T-helper 2 cell (primary cell): ENCODE results near the gene CCM2.
"Not testable (repeated sequence)": the region's sequence is repeated elsewhere in the genome, so short reads cannot be mapped to it uniquely, and the experiment has no call there.

Experiments
- DNase-seq, 5 experiments: peaks; one replicate each; pipeline versions ENCODE4 v3.0.0 to v3.0.0-alpha.2; 2012 to 2022

Gene CCM2

GRCh38 chr7:45103958-45104843, 104.2 kb downstream of the CCM2 start:
- no peak for DNase-seq

DNA sequence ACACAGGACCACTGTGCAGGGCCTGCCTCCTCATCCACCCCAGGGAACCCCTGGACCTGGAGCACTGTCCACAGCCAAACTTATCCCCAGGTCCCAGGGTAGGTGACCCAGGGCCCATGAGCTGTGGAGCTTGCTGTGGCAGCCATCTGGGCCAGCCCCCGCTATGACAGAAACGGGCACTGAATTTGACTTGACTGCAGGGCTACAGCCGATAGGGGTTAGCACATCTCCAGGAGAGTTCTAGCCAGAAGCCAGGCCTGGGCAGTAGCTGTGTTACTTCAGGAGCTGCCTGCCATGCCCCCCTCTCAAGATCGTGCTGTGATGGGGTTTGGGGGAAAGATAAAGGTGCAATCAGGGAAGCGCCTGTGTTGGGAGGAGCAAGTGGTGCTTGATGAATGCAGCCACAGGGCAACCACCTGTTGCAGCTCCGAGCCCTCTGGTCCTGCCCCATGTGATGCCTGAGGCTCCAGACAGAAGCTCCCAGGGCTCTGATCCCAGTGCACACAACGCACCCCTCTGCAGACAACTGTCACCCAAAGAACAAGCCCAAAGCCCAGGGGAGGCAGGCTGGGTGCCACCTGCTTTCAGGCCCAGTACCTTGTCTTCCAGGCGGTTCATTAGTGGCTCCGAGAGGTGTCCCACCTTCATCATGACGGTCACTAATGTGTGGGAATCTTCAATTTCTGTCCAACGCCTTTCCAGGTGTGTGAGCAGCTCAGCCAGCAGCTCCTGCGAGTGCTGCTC, 105.0 kb downstream of the CCM2 start:
- no peak for DNase-seq

DNA sequence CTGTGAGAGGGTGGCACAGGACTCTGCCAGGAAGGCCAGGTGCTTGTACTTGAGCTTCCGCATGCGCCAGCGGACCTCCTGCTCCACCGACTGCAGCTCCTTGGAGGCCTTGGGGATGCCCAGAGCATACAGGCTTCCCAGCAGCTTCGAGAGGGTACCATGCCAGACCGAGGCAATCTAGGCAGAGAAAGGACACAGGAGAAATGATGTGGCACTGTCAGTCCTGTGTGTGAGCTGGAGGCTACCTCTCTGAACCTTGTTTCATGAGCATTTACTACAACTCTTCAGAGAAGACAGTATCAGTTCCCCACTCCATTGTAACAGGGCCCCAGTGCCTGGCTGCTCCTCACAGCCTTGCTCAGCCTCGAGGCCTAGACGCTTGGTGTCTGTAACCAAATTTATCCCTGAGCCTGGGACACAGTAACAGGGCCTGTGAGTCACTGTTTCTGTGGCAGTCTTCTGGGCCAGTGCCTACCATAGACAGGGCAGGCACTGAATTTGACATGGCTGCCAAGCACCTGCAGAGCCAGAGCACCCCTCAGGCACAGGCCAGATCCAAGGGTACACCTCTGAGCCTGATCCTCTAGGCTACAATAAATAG, 105.7 kb downstream of the CCM2 start:
- no peak for DNase-seq

GRCh38 chr7:45106820-45107219, 106.8 kb downstream of the CCM2 start:
- no peak for DNase-seq

GRCh38 chr7:45107356-45107755, 107.4 kb downstream of the CCM2 start:
- DNase-seq = no peak

- no peak for DNase-seq
These were observed 108.9 kb downstream of the CCM2 start for GRCh38 chr7:45108863-45109262.

DNA sequence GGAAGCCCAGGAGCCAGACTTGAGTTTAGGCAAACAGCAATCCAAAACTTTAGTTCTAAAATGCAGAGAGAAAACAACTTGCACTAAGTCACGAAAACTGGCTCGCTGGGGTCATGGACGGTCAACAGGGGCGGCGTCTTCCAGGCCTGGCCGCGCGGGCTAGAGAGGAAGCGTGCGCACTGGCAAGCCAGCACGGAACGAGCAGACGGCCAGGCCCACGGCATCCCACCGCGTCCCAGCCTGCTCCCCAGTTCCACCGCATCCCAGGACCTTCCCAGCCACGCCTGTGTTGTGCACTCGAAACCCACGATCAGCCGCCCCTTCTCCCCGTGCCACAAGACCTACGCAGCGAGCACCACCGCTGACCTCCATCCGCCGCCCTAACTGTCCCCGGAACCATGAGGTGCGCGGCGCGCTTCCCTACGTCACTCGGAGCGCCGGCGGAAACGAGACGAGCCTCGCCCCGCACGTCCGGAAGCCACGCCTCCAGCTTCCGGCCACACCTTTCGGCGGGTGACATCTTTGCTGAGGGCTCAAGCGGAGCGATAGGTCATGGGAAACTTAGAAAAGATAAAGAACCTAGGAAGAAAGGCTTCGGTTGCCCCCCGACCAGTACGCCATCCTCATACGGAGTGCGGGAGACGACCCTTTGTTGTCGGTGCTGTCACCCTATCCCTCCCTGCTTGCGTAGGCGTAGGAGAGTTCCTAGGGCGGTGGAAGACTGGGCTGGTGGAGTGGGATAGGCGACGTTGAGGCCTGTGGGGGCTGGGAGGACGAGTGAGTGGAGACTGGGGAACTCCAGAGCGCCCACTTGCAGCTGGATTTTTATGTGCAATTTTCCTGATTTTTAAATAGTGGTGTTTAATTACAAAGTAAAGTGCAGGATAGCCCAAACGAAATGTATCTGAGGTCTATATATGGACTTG, 111.6 kb downstream of the CCM2 start, which contains the start of gene TBRG4:
TBRG4 (minus strand) TSS at position 400 of the 926 bp plus-strand sequence. CDS start 2,460 bp downstream, outside the sequence.
- DNase-seq = peak; percentile 86 to 97 (median 90)

DNA sequence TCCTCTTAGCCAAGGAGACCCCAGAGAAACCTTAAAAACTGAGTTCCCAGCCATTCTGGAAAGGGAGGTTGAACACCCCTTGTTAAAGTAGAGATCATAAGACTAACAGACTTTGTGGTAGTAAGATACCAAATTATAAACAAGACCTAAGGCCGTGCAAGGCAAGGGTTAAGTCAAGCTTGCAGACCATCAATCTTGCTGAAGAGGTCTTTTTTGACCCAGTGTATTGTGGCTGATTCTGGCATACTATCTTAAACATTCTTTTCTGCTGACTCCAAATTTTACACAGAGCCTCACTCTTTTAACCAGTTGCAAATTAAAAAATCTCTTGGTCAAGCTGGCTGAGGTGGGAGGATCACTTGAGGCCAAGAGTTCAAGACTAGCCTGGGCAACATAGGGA, 112.6 kb downstream of the CCM2 start:
- no peak for DNase-seq

DNA sequence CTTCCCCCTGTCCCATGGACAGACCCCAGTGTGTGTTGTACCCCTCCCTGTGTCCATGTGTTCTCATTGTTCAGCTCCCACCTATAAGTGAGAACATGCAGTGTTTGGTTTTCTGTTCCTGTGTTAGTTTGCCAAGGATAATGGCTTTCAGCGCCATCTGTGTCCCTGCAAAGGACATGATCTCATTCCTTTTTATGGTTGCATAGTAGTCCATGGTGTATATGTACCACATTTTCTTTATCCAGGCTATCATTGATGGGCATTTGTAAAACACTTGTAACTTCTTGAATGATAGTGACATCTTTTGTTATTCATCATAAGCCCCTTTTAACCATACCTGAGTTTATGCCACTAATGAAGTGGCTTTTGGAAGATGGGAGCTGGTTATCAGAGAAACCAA, 114.3 kb downstream of the CCM2 start:
- not testable (repeated sequence) for DNase-seq

GRCh38 chr7:45114926-45115325, 114.9 kb downstream of the CCM2 start:
- no peak for DNase-seq

GRCh38 chr7:45116048-45116447, 116.0 kb downstream of the CCM2 start:
- DNase-seq = no peak

GRCh38 chr7:45117582-45117981, 117.6 kb downstream of the CCM2 start:
- DNase-seq = no peak

DNA sequence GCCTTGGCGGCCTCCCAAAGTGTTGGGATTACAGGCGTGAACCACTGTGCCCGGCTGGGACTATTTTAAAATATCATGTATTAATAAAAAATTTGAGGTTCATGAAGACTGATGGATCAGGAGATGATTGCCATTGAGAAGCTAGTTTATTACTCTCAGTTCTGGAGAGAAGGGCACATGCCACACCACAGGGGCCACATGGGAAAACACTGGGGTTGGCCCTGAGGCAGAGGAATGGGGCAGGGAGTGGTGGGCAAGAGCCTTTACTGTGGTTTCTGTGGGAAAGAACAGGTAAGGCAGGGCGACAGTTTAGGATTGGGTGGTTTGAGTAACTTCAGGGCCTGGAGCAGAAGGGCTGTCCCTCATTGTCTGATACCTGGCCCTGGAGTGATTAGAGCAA, 118.3 kb downstream of the CCM2 start:
- DNase-seq = no peak

- no peak for DNase-seq
These were observed 118.9 kb downstream of the CCM2 start for GRCh38 chr7:45118889-45119331.

DNA sequence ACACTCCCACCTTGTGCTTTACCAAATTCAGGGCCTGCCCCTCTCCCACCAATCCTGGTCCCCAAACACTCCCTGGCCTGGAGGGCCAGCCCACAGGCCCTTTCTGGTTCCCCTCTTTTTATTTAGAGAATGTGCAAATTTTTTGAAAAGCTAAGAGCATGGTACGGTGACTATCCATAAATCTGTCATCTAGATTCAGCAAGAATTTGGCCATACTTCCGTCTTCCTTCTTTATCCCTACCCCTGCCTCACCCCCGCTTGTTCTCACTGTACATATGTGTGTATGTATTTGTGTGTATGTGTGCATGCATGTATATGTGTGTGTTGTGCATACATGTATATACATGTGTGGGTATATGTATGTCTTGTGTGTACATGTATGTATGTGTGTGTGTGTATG, 119.5 kb downstream of the CCM2 start:
- DNase-seq = no peak

GRCh38 chr7:45122975-45123860, 123.2 kb downstream of the CCM2 start:
- peak in 2 of 5 experiments; percentile 23 to 58 for DNase-seq

GRCh38 chr7:45123913-45124710, 124.1 kb downstream of the CCM2 start:
- DNase-seq = no peak

- no peak for DNase-seq
These were observed 125.3 kb downstream of the CCM2 start for GRCh38 chr7:45125193-45125904.
